GM23248 (cell line): ENCODE data around the gene FKBP8.

Source experiments
- EZH2 ChIP-seq: fragments of 200-600 bp; sonication (generic); IDR thresholded peaks from 2 replicates; pipeline ENCODE4 v1.6.1; 2018; ENCODE audit warnings: antibody characterized with exemption, mild to moderate bottlenecking; ENCODE audit not compliant: insufficient read depth, poor library complexity, severe bottlenecking
- EZH2phosphoT487 ChIP-seq: fragments of 200-600 bp; sonication (generic); IDR thresholded peaks from 2 replicates; pipeline ENCODE4 v1.6.1; 2018; ENCODE audit warnings: antibody characterized with exemption, moderate library complexity, mild to moderate bottlenecking, low read depth; ENCODE audit not compliant: insufficient read depth

DNA sequence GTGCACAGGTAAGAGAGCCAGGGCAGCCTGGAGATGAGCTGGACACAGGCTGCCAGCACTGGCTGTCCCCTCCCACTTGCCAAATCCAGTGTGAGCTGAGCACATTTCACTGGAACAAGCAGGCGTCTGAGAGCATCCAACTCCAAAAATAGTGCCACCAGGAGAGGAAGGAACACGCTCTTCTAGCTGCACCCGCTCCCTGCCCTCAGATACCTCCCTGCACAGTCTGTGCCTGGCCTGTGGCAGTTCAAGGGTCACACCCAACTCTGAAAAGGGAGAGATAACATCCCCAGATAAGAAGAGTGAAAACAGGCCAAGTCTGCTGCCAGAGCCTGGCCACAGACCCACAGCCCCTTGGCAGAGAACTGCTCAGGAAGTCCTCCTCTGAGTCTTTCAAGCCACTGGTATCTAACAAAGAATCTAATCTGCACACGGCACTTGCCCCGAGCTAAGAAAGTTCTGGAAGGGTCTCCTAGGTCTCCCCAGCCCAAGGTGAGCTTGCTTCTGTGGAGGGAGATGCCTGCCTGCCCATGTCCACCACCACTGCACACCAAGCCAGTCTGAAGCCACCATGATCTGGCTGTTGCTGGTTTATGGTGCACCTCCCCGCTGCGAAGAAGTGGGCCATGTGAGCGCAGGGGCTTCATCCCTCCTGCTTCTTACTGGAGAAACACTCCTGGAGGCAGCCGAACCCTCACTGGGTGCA lies 36.2 kb downstream of the FKBP8 start:
- TF ChIP-seq EZH2 (no peak), EZH2phosphoT487 (no peak)
